Panc1 (cell line): ENCODE measurements around the gene CDC42EP3.

Experiments used
- POLR2AphosphoS5 ChIP-seq: IDR thresholded peaks from 2 replicates; pipeline ENCODE4 v1.6.1; 2012; ENCODE audit warnings: mild to moderate bottlenecking, low read depth, low read length, moderate library complexity
- SIN3A ChIP-seq: IDR thresholded peaks from 2 replicates; pipeline ENCODE4 v1.6.1; 2012; ENCODE audit warnings: low read depth, mild to moderate bottlenecking, low read length, moderate library complexity, borderline replicate concordance; ENCODE audit not compliant: insufficient read depth
- TF ChIP-seq, protein P1 (sequence below): fragments of 450-650 bp; IDR thresholded peaks from 2 replicates; pipeline ENCODE4 v1.5.1; 2017; ENCODE audit warnings: mild to moderate bottlenecking
- TF ChIP-seq, protein P2 (sequence below), 2 experiments: IDR thresholded peaks; 2 replicates each; pipeline ENCODE4 v1.6.1; 2011 to 2012; ENCODE audit warnings: low read depth in 2 of 2, control low read depth in 1 of 2, low read length in 1 of 2, mild to moderate bottlenecking in 1 of 2, moderate library complexity in 1 of 2; ENCODE audit not compliant: insufficient read depth in 1 of 2

DNA sequence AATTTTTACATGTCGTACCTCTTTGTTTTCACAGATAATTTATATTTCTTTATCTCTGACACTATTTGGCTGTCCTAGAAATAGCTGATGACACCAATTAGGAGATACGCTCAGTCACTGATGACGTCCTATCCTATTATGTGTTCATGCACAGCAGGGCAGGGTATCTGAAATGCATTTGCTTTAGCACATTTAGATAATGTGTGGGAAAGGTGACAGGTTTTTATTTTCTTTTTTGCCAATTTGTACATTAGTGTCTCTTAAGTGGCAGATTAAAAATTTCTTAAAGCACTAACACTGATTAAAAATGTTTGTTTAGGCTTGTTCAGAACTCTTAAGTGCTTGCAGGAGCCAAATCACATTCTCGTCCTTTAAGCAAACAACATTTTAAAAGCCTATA is 39.7 kb downstream of the CDC42EP3 start:
- TF ChIP-seq, protein P1, sequence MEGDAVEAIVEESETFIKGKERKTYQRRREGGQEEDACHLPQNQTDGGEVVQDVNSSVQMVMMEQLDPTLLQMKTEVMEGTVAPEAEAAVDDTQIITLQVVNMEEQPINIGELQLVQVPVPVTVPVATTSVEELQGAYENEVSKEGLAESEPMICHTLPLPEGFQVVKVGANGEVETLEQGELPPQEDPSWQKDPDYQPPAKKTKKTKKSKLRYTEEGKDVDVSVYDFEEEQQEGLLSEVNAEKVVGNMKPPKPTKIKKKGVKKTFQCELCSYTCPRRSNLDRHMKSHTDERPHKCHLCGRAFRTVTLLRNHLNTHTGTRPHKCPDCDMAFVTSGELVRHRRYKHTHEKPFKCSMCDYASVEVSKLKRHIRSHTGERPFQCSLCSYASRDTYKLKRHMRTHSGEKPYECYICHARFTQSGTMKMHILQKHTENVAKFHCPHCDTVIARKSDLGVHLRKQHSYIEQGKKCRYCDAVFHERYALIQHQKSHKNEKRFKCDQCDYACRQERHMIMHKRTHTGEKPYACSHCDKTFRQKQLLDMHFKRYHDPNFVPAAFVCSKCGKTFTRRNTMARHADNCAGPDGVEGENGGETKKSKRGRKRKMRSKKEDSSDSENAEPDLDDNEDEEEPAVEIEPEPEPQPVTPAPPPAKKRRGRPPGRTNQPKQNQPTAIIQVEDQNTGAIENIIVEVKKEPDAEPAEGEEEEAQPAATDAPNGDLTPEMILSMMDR = no peak
- TF ChIP-seq, protein P2, sequence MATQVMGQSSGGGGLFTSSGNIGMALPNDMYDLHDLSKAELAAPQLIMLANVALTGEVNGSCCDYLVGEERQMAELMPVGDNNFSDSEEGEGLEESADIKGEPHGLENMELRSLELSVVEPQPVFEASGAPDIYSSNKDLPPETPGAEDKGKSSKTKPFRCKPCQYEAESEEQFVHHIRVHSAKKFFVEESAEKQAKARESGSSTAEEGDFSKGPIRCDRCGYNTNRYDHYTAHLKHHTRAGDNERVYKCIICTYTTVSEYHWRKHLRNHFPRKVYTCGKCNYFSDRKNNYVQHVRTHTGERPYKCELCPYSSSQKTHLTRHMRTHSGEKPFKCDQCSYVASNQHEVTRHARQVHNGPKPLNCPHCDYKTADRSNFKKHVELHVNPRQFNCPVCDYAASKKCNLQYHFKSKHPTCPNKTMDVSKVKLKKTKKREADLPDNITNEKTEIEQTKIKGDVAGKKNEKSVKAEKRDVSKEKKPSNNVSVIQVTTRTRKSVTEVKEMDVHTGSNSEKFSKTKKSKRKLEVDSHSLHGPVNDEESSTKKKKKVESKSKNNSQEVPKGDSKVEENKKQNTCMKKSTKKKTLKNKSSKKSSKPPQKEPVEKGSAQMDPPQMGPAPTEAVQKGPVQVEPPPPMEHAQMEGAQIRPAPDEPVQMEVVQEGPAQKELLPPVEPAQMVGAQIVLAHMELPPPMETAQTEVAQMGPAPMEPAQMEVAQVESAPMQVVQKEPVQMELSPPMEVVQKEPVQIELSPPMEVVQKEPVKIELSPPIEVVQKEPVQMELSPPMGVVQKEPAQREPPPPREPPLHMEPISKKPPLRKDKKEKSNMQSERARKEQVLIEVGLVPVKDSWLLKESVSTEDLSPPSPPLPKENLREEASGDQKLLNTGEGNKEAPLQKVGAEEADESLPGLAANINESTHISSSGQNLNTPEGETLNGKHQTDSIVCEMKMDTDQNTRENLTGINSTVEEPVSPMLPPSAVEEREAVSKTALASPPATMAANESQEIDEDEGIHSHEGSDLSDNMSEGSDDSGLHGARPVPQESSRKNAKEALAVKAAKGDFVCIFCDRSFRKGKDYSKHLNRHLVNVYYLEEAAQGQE (IDR thresholded peaks at IDR 0.05; ENCODE audit: insufficient read depth in 1 of 2, low read depth in 2 of 2, low read length in 1 of 2) = no peak
- TF ChIP-seq POLR2AphosphoS5 (no peak), SIN3A (no peak)
